Adipocyte (in vitro differentiated cells): ENCODE measurements around the gene IP6K1.

Experiments used
- DNase-seq: peaks from one replicate; pipeline ENCODE4 v3.0.0-alpha.2; 2015; ENCODE audit warnings: low read depth
- H3K27me3 ChIP-seq: replicated peaks from 2 replicates; pipeline ENCODE4 v1.7.0; 2013; ENCODE audit warnings: mild to moderate bottlenecking, low read length, moderate library complexity; ENCODE audit not compliant: control insufficient read depth, insufficient read depth
- H3K36me3 ChIP-seq: 2 replicates; pipeline ENCODE4 v1.7.0; 2013; ENCODE audit warnings: low read length, mild to moderate bottlenecking, moderate library complexity; ENCODE audit not compliant: control insufficient read depth, insufficient read depth, severe bottlenecking
- H3K4me1 ChIP-seq: 2 replicates; pipeline ENCODE4 v1.7.0; 2013; ENCODE audit warnings: mild to moderate bottlenecking, low read length, moderate library complexity; ENCODE audit not compliant: control insufficient read depth, insufficient read depth
- H3K4me3 ChIP-seq: 2 replicates; pipeline ENCODE4 v1.7.0; 2013; ENCODE audit warnings: mild to moderate bottlenecking, low read length, moderate library complexity
- H3K9ac ChIP-seq: 2 replicates; pipeline ENCODE4 v1.7.0; 2013; ENCODE audit warnings: mild to moderate bottlenecking, low read length, moderate library complexity
- H3K9me3 ChIP-seq: 2 replicates; pipeline ENCODE4 v1.7.0; 2013; ENCODE audit warnings: mild to moderate bottlenecking, low read length, moderate library complexity; ENCODE audit not compliant: control insufficient read depth

The IP6K1 gene

DNA sequence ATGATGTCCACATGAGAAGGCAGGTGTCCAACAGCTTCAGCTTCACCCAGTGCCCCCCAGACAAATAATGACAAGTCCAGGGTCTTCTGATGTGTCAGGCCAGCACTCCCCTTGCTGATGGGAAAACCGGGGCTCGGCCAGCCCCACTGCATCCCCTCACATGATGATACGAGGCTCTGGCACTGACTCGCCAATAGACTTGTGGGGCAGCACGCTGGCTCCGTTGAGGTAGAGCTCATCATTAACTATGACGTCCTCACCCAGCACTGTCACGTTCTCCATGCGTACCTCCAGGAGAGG is 64.8 kb downstream of the IP6K1 start:
- peaks cover 33% of the 10 kb centered on the region for H3K4me1 ChIP-seq
- no peaks in the 10 kb centered on the region for H3K27me3 ChIP-seq
- peaks cover 26% of the 10 kb centered on the region for H3K36me3 ChIP-seq
- H3K9me3 ChIP-seq, result no peaks in the 10 kb centered on the region
- no peak overlapping the region for H3K9ac ChIP-seq
- no peak for DNase-seq
- no peak overlapping the region for H3K4me3 ChIP-seq

DNA sequence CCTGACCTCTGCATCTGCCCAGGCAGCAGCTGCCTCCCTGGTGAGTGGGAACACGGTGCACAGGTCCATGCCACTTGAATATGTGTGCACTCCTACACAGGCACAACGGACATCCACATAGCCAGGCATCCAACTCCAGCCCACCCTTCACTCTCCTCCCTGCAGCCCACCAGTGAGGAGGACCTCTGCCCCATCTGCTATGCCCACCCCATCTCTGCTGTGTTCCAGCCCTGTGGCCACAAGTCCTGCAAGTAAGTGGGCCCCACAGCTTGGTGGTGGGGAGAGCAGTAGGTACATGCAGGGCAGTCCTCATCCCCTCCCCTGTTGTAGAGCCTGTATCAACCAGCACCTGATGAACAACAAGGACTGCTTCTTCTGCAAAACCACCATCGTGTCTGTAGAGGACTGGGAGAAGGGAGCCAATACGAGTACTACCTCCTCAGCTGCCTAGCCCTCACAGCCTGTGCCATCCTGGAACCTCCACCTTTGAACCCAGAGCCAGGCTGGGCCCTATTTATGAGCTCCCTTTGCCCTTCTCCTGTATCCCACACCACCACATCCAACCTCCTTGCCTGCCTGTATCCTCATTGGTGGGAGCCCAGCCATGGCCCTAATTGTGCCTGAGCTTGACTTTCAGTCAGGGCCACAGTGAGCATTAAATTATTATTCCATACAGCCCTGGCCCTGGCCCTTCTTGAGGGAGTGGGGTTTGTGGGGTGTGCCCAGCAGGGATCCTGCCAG is 65.3 kb downstream of the IP6K1 start:
- no peaks in the 10 kb centered on the region for H3K27me3 ChIP-seq
- no peak overlapping the region for H3K4me3 ChIP-seq
- H3K4me1 ChIP-seq, result peaks cover 33% of the 10 kb centered on the region
- DNase-seq, result no peak
- H3K9ac ChIP-seq, result no peak overlapping the region
- no peaks in the 10 kb centered on the region for H3K9me3 ChIP-seq
- peaks cover 24% of the 10 kb centered on the region for H3K36me3 ChIP-seq

DNA sequence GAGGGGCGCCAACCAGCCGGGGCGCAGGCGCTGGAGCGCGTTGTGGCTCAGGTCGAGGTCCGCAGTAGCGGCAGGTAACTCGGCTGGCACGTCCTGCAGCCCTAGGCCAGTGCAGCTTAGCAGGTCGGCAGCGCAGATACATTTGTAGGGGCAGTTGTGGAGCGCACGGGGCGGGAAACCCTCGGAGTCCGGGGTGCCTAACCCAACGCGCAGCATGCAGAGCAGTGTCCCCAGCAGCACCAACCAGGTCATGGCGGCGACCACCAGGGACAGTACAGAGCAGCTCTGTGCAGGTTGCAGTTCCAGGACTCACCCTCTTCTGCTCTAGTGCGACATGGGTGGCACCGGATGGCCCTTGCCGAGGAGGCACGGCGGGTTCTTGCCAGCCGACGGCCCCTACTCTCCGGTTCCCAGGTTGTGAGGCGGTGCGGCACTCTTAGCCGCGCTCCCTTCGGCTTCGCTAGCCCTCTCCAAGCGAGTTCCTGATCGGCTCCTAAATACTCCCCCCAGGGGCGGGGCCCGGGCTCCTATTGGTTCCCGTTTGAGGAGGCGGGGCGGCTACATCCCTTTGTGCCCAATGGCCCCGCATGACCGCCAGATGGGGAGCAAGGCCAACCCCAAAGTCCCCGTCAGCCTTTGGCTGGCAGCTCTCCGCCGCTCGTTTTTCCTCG is 67.0 kb downstream of the IP6K1 start, which contains the start of gene AMIGO3:
TSS of gene AMIGO3 (minus strand) at position 471 of the 671 bp plus-strand sequence. CDS start at position 252, 219 bp downstream.
- DNase-seq, result peak; percentile 98
- Histone ChIP-seq H3K27me3 (no peaks in the 10 kb centered on the region), H3K4me1 (peaks cover 28% of the 10 kb centered on the region), H3K9ac (peak within 1 kb of the TSS; percentile 33), H3K4me3 (peak within 1 kb of the TSS; percentile 77), H3K36me3 (peaks cover 29% of the 10 kb centered on the region), H3K9me3 (no peaks in the 10 kb centered on the region)

DNA sequence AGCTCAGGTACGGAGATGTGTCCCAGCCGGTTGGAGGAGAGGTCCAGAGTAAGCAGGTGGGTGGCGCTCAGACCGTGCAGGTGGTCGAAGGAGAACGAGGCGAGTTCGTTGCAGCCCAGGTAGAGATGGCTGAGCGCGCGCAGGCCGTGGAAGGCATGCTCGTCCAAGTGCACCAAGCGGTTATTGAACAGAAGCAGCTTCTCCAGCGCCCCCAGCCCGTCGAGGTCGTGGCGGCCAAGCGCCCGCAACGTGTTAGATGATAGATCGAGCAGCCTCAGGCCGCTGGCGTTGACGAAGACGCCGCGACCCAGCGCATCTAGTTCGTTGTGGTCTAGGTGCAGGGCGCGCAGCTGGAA is 67.5 kb downstream of the IP6K1 start:
- Histone ChIP-seq H3K9me3 (no peaks in the 10 kb centered on the region), H3K27me3 (no peaks in the 10 kb centered on the region), H3K36me3 (peaks cover 29% of the 10 kb centered on the region), H3K4me3 (peak overlapping the region; percentile 77), H3K4me1 (peaks cover 26% of the 10 kb centered on the region), H3K9ac (peak overlapping the region; percentile 33)
- DNase-seq, result no peak

DNA sequence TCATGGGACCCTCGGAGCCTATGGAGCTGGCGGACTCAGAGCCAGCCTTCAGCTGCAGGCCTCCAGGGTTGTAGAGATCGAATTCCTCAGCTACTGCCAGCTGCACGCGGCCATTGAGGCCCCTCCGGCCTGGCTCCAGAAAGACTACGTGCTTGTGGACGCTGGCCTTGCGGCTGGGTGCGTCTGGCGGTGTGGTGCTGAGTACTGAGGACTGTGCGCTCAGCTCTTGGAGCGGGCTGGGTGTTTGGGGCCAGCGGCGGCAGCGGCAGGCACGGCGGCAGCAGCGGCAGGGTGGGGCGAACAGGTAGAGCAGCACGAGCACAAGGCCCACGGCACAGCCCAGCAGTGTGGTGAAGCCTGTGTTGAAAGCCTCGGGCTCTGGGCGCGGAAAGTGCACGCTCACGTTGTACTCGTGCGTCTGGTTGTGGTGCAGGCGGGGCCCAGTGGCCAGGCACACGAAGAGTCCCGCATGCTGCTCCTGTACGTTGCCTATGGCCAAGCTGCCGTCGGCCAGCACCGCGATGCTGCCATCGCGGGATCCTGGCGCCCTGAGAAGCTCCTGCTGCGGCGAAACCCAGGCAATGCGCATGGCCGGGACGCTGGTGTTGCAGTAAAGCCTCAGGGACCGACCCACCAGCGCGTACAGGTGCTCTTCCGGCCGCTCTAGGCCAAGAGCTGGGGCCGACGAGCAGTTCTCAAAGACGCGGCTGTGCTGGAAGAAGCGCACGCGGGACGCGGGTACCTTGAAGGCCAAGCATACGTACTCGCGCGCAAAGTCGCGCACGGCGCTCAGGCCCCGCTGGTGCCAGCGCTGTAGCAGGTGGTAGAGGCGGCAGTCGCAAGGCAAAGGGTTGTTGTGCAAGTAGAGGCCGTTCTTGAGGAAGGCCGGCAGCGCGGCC is 68.1 kb downstream of the IP6K1 start:
- Histone ChIP-seq H3K9ac (no peak overlapping the region), H3K27me3 (no peaks in the 10 kb centered on the region), H3K9me3 (no peaks in the 10 kb centered on the region), H3K4me3 (peak overlapping the region; percentile 77), H3K4me1 (peaks cover 25% of the 10 kb centered on the region), H3K36me3 (peaks cover 29% of the 10 kb centered on the region)
- no peak for DNase-seq

DNA sequence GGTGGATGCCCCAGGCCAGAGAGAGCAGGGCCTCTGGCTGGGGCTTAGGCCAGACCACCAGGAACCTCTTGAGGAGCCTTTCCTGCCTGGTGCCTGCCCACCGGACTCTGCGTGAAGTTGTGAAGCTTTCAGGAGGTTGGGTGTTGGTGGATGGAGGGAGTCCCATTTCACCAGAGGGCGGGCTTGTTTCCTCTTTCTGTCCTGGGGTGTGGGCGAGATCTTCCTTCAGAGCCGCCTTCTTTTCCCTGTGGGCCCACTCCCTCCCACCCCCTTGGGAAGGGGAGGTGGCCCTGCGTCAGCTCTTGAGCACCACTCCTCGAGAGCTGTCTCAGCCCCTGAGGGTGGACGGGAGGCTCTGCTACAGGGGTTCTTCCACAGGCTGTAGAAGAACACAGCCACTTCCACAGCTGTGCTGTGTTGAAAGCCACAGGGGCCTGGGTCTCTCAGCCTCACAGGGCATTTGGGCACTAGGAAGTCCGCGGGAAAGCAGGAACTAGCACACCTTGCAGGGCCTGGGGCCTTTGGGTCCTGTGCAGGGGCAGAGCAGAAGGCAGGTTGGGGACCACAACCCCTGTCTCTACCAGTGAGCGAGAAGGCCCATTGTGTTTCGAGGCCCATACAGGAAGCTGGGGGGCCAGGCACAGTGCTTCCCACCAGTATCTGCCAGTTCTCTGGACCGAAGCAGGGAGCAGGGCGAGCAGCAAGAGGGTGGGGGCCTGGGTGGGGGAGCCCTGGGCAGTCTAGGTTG is 69.0 kb downstream of the IP6K1 start:
- H3K27me3 ChIP-seq, result no peaks in the 10 kb centered on the region
- H3K4me1 ChIP-seq, result peaks cover 17% of the 10 kb centered on the region
- no peak overlapping the region for H3K9ac ChIP-seq
- no peak overlapping the region for H3K4me3 ChIP-seq
- no peaks in the 10 kb centered on the region for H3K9me3 ChIP-seq
- no peak for DNase-seq
- H3K36me3 ChIP-seq, result peaks cover 31% of the 10 kb centered on the region

DNA sequence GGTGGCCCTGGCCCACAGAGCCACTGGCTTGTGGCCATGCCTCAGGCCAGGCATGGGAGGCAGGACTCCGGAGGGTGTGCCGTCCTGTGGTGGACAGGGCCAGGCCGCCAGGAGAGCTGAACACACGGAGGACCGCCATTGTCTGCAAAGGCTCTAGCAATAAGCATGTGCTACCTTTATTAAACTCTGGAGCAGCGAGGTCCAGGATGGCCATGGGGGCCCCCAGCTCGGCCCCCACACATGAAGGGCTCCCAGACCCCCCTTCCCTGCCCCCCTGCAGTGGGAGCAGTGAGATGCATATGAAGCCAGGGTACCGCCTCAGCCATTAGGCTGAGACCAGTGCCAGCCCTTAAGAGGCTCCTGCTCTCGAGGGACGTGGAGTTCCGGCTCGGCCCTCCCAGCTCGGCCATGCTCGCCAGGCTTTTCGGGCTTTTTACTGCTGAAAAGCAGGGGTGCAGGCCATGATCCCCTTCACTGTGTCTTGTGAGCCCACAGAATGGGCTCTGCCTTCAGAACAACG is 69.6 kb downstream of the IP6K1 start:
- no peak for DNase-seq
- Histone ChIP-seq H3K4me1 (peaks cover 13% of the 10 kb centered on the region), H3K27me3 (no peaks in the 10 kb centered on the region), H3K9ac (no peak overlapping the region), H3K9me3 (no peaks in the 10 kb centered on the region), H3K36me3 (peaks cover 26% of the 10 kb centered on the region), H3K4me3 (no peak overlapping the region)

DNA sequence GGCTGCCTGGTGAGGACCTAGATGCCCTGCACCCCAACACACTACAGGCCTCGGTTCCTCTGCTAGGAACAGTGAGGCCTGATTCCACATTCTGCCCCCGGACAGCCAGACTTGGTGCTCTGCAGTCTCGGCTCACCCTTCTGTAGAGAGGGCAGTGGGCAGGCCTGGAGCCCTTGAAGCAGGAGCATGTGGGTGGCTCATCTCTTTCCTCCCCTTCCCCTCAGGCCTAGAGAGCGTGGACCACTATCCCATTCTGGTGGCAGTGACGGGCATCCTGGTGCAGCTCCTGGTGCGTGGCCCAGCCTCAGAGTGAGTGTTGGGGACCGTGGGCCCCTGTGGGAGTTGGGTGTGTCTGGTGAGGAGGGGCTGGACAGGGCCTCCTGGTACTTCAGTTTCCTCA is 70.2 kb downstream of the IP6K1 start:
- no peaks in the 10 kb centered on the region for H3K27me3 ChIP-seq
- H3K4me1 ChIP-seq, result peaks cover 13% of the 10 kb centered on the region
- DNase-seq, result no peak
- no peaks in the 10 kb centered on the region for H3K9me3 ChIP-seq
- no peak overlapping the region for H3K4me3 ChIP-seq
- H3K36me3 ChIP-seq, result peaks cover 26% of the 10 kb centered on the region
- no peak overlapping the region for H3K9ac ChIP-seq

DNA sequence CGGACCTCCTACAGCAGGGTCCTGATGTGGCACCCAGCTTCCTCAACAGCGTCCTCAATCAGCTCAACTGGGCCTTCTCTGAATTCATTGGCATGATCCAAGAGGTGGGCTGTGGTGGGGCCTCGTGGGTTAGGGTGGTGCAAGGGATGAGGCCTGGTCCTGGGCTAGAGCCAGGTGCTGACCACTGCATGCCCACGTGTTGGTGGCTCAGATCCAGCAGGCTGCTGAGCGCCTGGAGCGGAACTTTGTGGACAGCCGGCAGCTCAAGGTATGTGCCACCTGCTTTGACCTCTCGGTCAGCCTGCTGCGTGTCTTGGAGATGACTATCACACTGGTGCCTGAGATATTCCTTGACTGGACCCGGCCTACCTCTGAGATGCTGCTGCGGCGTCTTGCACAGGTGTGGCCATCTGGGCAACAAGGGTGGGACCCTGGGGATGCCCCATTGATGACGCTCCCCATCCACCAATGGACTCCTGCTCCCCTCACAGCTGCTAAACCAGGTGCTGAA is 70.7 kb downstream of the IP6K1 start:
- no peaks in the 10 kb centered on the region for H3K27me3 ChIP-seq
- no peak overlapping the region for H3K9ac ChIP-seq
- no peaks in the 10 kb centered on the region for H3K9me3 ChIP-seq
- H3K4me3 ChIP-seq, result no peak overlapping the region
- H3K4me1 ChIP-seq, result peaks cover 13% of the 10 kb centered on the region
- H3K36me3 ChIP-seq, result peaks cover 24% of the 10 kb centered on the region
- no peak for DNase-seq

DNA sequence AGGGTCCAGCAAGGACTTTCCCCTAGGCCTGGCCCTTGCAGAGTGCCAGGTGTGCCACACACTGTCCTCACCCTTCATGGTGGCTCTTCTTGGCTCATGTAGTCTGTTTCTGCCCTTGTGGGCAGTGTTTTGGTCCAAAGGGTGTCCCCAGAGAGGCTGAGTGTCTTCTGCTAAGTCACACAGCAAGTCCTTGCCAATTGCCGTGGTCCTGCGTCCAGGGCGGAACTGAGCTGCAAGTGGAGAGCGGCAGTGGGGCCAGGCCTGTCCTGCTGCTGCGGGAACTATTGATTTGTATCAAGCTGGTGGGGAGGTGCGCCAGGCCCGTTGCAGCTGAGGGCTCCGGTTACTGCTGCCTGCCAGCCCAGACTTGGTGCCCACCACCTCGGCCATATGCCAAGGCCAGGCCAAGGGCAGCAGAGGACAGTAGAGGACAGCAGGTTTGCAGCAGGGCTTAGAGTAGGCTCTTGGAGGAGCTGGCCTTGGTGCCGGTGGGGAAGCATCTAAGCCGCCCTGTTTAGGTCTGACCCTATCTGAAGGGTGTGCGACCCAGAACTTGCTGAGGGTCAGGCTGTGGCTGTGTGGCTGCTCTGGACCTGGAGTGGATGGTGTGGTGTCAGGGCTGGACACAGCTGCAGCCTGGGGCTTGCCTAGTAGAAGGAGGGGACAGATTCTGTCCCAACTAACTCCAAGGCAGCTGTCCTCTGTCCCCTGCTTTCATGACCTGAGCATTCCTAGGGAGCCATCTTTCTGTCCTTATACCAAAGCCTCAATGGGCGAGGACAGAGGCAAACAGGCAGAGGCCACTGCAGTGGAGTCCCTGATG is 71.4 kb downstream of the IP6K1 start:
- no peak overlapping the region for H3K4me3 ChIP-seq
- peaks cover 23% of the 10 kb centered on the region for H3K36me3 ChIP-seq
- no peak for DNase-seq
- H3K9me3 ChIP-seq, result no peaks in the 10 kb centered on the region
- H3K4me1 ChIP-seq, result peaks cover 12% of the 10 kb centered on the region
- no peaks in the 10 kb centered on the region for H3K27me3 ChIP-seq
- H3K9ac ChIP-seq, result no peak overlapping the region
